Superior temporal gyrus (tissue), 1 donor: ENCODE results near the gene SLC24A2.

Experiments used
- DNase-seq: peaks from one replicate; pipeline ENCODE4 v3.0.0-alpha.2; 2016; ENCODE audit errors: extremely low spot score

The SLC24A2 gene

GRCh38 chr9:19759066-19759465 lies 29.8 kb downstream of the SLC24A2 start:
- DNase-seq, result no peak

DNA sequence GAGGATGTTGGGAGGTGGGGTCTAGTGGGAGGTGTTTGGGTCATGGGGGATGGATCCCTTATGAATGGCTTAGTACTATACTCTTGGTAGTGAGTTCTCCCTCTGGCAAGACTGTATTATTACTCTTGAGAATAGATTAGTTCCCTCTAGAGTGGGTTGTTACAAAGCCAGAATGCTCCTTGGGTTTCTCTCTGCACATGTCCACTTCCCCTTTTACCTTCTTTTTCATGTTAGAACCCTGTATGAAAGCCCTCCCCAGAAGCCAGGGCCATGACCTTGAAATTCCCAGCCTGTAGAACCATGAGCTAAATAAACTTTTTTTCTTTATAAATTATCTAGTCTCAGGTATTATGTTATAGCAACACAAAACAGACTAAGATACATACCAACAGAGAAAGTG lies 31.1 kb downstream of the SLC24A2 start:
- DNase-seq, result no peak

DNA sequence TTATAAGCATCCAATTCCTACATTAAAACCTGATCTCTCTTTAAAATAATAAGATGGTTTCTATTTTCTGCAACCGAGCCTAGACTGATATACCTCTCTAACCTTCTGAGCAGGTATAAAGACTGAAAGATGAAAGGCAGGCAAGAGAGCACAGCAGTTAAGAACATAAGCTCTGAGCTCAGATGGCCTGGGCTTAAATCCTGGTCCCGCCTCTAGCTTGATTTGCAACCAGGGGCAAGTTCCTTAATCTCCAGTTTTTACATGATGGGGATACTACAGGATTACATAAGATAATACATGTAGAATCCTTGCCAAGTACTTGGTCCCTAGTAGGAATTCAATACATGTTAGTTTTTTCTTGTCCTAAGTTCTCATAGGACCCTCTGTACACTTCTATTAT lies 33.9 kb downstream of the SLC24A2 start:
- DNase-seq, result no peak

DNA sequence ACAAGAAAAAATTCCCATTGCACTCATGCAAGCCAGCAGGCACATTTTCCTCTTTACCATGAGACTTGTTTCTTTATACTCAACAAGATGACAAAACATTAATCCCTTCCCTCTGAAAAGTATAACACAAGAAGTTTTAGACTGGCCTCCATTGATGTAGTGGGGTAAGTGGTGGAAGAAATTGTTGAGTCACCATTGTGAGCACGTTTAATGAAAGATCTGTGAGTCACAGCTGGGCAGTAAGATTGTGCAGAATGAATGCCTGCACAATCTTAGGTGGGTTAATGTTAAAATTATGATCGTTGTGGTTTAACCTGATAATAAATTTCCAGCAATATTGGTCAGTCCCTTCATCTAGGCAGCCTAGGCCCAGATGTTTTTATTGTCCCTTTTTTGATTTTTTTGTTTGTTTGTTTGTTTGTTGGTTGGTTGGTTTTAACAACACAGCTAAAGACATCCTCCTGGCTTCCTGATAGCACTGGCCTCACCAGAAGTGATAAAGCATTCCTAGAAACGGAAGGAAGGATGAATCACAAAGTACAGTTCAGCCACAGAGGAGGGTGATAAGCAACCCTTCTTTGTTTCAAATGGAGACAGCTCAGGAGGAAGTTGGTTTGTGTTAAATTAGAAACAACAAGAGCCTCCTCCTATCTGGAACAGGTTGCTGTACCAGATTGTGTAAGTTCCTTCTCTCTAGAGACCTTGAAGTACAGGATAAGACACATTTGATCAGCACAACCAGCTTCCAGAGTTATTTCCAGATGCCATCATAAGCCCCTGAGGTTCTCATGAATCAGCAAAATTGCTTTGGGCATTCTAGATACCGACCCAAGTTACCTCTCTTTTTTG lies 40.3 kb downstream of the SLC24A2 start:
- no peak for DNase-seq

GRCh38 chr9:19746223-19746622 lies 42.6 kb downstream of the SLC24A2 start:
- DNase-seq, result no peak

DNA sequence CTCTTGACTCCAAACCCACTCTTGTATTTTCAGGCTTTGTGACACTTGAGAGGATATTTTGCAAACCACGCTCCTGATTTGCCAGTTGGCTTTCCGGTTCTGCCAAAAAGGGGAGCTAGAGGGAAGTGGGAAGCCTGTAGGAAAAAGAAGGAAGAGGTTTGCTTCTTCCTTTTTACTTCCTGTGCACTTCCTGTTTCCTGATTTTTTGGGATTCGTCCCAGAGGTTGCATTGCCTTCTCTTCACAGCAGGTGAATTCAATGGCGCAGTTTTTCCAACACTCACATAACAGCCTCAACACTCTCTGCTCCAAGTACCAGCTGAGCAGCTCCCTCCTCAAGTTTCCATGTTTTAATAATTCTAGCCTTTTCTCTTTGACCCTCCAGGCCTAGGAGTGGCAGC lies 47.7 kb downstream of the SLC24A2 start:
- DNase-seq, result no peak
